Mammary microvascular endothelial cell (primary cell): ENCODE results near the gene NUB1. TPM values are rescaled to one million over a fixed set of nuclear protein-coding genes. Genes with fewer than 3 reads are reported as not detected.

Source experiments
- total RNA-seq: library from RNA; depleted of rRNA; stranded (reverse); fragments of >200 nt; gene quantifications from 2 replicates; pipeline ENCODE4 v1.2.3, GENCODE V29; 2015

The NUB1 gene
- total RNA-seq = 52.8 and 56.6 TPM in 2 replicates

GRCh38 chr7:151341357-151342101, at the start of gene NUB1:
Gene NUB1, plus strand, starts transcription at chr7:151341812. Its CDS starts 3,538 bp downstream, at chr7:151345350.

GRCh38 chr7:151409667-151410404, 68.2 kb downstream of the NUB1 start, which contains the start of gene WDR86:
Gene WDR86, minus strand, starts transcription at chr7:151410038. Its CDS starts 449 bp downstream, at chr7:151409589.

Other genes with a start within 250 kb of the NUB1 start
- not detected in 2 replicates for gene GBX1, start 174.1 kb upstream of the NUB1 start, total RNA-seq
- not detected in 2 replicates for gene ASB10, start 154.6 kb upstream of the NUB1 start, total RNA-seq
- gene H2BK1, start 131.3 kb upstream of the NUB1 start, total RNA-seq = not detected in 2 replicates
- 72.6 and 73.6 TPM in 2 replicates for gene ABCF2, start 114.6 kb upstream of the NUB1 start, total RNA-seq
- 66.8 and 70.4 TPM in 2 replicates for gene CHPF2, start 109.3 kb upstream of the NUB1 start, total RNA-seq
- 0.33 and 0.59 TPM in 2 replicates for gene SMARCD3, start 93.1 kb upstream of the NUB1 start, total RNA-seq
- gene WDR86, start 68.2 kb downstream of the NUB1 start, total RNA-seq = not detected in 2 replicates
- 0.05 TPM in 1 of 2 replicates, not detected in the other for gene CRYGN, start 98.3 kb downstream of the NUB1 start, total RNA-seq
- gene RHEB, start 178.1 kb downstream of the NUB1 start, total RNA-seq = 115 and 121 TPM in 2 replicates